Panc1 (cell line): ENCODE measurements around the gene ADO. TPM values are rescaled to one million over a fixed set of nuclear protein-coding genes. Genes with fewer than 3 reads are reported as not detected.

Experiments
- ATAC-seq: fragments of 200-7000 bp; cut with Tn5 transposase; 2 replicates; pipeline ENCODE4 v1.9.1; 2020; ENCODE audit warnings: mild to moderate bottlenecking, moderate library complexity
- BruUV-seq: library from RNA; stranded (reverse); fragments of 400-500 nt; replicated peaks from 2 replicates; lab custom pipeline; 2021; lab: Mats Ljungman, UMichigan
- CTCF ChIA-PET: fragments of 300-600 bp; sonication (Branson Sonifier 250); formaldehyde crosslinking; loops from one replicate; lab custom pipeline; 2022; ENCODE audit warnings: antibody characterized with exemption; lab: Charles Lee
- POLR2A ChIA-PET: fragments of 300-600 bp; sonication (Branson Sonifier 250); formaldehyde crosslinking; loops from one replicate; lab custom pipeline; 2022; ENCODE audit warnings: antibody characterized with exemption; lab: Charles Lee
- DNase-seq: peaks from one replicate; pipeline ENCODE4 v3.0.0-alpha.2; 2010; ENCODE audit warnings: low read depth, low spot score
- H3K27ac ChIP-seq: 2 replicates; pipeline ENCODE4 v1.5.1; 2011; ENCODE audit warnings: mild to moderate bottlenecking, low read length, inconsistent platforms
- H3K27me3 ChIP-seq: fragments of 200-500 bp; sonication (Bioruptor generic); 2 replicates; pipeline ENCODE4 v1.6.0; 2014; ENCODE audit warnings: low read length, inconsistent platforms; ENCODE audit not compliant: control insufficient read depth, insufficient read depth
- H3K36me3 ChIP-seq: fragments of 200-500 bp; sonication (Bioruptor generic); 2 replicates; pipeline ENCODE4 v1.5.1; 2014; ENCODE audit warnings: inconsistent platforms, mild to moderate bottlenecking, low read length, moderate library complexity; ENCODE audit not compliant: control insufficient read depth, insufficient read depth
- H3K4me1 ChIP-seq: 2 replicates; pipeline ENCODE4 v1.5.1; 2011; ENCODE audit warnings: inconsistent platforms, mild to moderate bottlenecking, low read length, moderate library complexity; ENCODE audit not compliant: control insufficient read depth, insufficient read depth
- H3K4me3 ChIP-seq, 2 experiments: 2 replicates each; pipeline ENCODE4 v1.5.1; 2011 to 2012; ENCODE audit warnings: low read depth in 2 of 2, low read length in 2 of 2, mild to moderate bottlenecking in 2 of 2, inconsistent platforms in 1 of 2, moderate library complexity in 1 of 2
- H3K9me3 ChIP-seq: fragments of 200-500 bp; sonication (Bioruptor generic); 2 replicates; pipeline ENCODE4 v1.5.1; 2014; ENCODE audit warnings: low read depth, mild to moderate bottlenecking, inconsistent platforms, low read length, moderate library complexity; ENCODE audit not compliant: control insufficient read depth, insufficient read depth
- CTCF ChIP-seq: fragments of 450-650 bp; IDR thresholded peaks from 2 replicates; pipeline ENCODE4 v1.5.1; 2017; ENCODE audit warnings: mild to moderate bottlenecking
- POLR2AphosphoS5 ChIP-seq: IDR thresholded peaks from 2 replicates; pipeline ENCODE4 v1.6.1; 2012; ENCODE audit warnings: mild to moderate bottlenecking, low read depth, low read length, moderate library complexity
- SIN3A ChIP-seq: IDR thresholded peaks from 2 replicates; pipeline ENCODE4 v1.6.1; 2012; ENCODE audit warnings: low read depth, mild to moderate bottlenecking, low read length, moderate library complexity, borderline replicate concordance; ENCODE audit not compliant: insufficient read depth
- TCF7L2 ChIP-seq: IDR thresholded peaks from 2 replicates; pipeline ENCODE4 v1.6.1; 2011; ENCODE audit warnings: mild to moderate bottlenecking, low read depth, low read length, inconsistent platforms
- in situ Hi-C: cut with HindIII; loops from 2 replicates; pipeline ENCODE4 v1.10.0; 2016; ENCODE audit warnings: low sequenced_read_pairs, low pct_unique_long_range_greater_than_20kb
- intact Hi-C: fragments of 100-400 bp; cut with micrococcal nuclease; formaldehyde crosslinking; loops from one replicate; pipeline ENCODE4 v1.10.0; 2022; ENCODE audit not compliant: unreplicated experiment
- total RNA-seq: library from RNA; stranded (reverse); gene quantifications from one replicate; pipeline ENCODE4 v1.2.1, GENCODE V29; 2021; ENCODE audit not compliant: unreplicated experiment
- TF ChIP-seq, protein P1 (sequence below), 2 experiments: IDR thresholded peaks; 2 replicates each; pipeline ENCODE4 v1.6.1; 2011 to 2012; ENCODE audit warnings: low read depth in 2 of 2, control low read depth in 1 of 2, low read length in 1 of 2, mild to moderate bottlenecking in 1 of 2, moderate library complexity in 1 of 2; ENCODE audit not compliant: insufficient read depth in 1 of 2

ADO gene
- total RNA-seq, 1 experiment from 2014 or later = 24.9 TPM

- H3K4me3 ChIP-seq = peak within 1 kb of the TSS; percentile 68 to 87
- peaks cover 37% of the 10 kb centered on the region for H3K27me3 ChIP-seq
- in situ Hi-C loops (no loop called here), intact Hi-C loops (loop anchor here (5.0 to 10.0 kb wide), 3 partner anchors 266 to 552 kb away; partner anchors contain the start of gene RTKN2)
- DNase-seq (peak; percentile 67), ATAC-seq (peak; percentile 90)
- no peaks in the 10 kb centered on the region for H3K9me3 ChIP-seq
- no TSS peak for BruUV-seq
- no peaks in the 10 kb centered on the region for H3K36me3 ChIP-seq
- H3K4me1 ChIP-seq = peaks cover 11% of the 10 kb centered on the region
- CTCF ChIA-PET = no interaction called here
- POLR2A ChIA-PET = interaction anchor here (0.6 to 0.7 kb wide), 2 partner anchors 178 to 198 kb away, joined by 3 read pairs; no protein-coding TSS in a partner anchor
- H3K27ac ChIP-seq = no peak within 1 kb of the TSS
- TF ChIP-seq CTCF (no peak), POLR2AphosphoS5 (no peak), SIN3A (0 out of 2 replicates have a peak, but pooled peaks have one; percentile 31)
Observed at GRCh38 chr10:62816331-62817120, 12.0 kb downstream of the ADO start, which contains the start of gene EGR2. EGR2 (minus strand) TSS chr10:62816366; CDS start chr10:62816029, 337 bp downstream.

DNA sequence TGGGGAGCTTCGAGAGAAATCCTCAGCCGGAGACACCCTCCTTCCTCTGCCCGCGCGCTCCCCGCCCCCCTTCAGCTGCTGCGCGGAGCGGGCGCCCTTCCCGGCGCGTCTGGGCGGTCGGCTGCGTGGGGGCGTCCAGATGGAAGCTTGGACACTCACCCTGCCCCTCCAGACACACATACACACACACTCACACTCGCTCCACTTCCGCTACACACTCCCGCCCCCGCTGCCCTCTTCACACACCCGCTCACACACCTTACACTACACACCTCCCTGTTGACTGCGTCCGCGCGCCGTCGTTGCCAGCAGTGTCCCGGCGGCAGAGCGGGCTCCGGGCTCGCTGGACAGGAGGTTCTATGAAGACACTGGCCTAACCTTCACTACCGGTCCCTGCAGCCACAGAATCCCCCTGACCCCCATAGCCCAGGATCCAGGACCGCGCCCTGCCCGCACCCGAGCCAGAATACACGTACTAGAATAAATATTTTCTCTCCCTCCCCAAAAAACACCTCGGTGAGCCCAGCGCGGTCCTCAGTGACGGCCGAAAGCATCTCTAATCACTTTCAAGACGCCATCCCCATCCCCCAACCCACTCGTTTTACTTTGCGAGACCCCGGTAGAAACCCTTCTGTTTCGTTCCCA is 12.7 kb downstream of the ADO start:
- Histone ChIP-seq H3K36me3 (no peaks in the 10 kb centered on the region), H3K4me3 (peak overlapping the region; percentile 68 to 87), H3K9me3 (no peaks in the 10 kb centered on the region), H3K27ac (no peak overlapping the region), H3K27me3 (peaks cover 41% of the 10 kb centered on the region), H3K4me1 (peaks cover 11% of the 10 kb centered on the region)
- intact Hi-C loops = loop anchor here (5.0 to 10.0 kb wide), 3 partner anchors 265 to 552 kb away; partner anchors contain the start of gene RTKN2
- no peak for DNase-seq
- POLR2A ChIA-PET = interaction anchor here (0.6 kb wide), 1 partner anchor 321 kb away, joined by 3 read pairs; no protein-coding TSS in a partner anchor
- TF ChIP-seq SIN3A (0 out of 2 replicates have a peak, but pooled peaks have one; percentile 36), TCF7L2 (no peak)
- ATAC-seq = peak; percentile 28
- in situ Hi-C loops = no loop called here
- BruUV-seq = no TSS peak
- CTCF ChIA-PET = interaction anchor here (0.6 to 1.5 kb wide), 8 partner anchors 37 to 903 kb away, joined by 3 to 15 read pairs (median 4); no protein-coding TSS in a partner anchor

DNA sequence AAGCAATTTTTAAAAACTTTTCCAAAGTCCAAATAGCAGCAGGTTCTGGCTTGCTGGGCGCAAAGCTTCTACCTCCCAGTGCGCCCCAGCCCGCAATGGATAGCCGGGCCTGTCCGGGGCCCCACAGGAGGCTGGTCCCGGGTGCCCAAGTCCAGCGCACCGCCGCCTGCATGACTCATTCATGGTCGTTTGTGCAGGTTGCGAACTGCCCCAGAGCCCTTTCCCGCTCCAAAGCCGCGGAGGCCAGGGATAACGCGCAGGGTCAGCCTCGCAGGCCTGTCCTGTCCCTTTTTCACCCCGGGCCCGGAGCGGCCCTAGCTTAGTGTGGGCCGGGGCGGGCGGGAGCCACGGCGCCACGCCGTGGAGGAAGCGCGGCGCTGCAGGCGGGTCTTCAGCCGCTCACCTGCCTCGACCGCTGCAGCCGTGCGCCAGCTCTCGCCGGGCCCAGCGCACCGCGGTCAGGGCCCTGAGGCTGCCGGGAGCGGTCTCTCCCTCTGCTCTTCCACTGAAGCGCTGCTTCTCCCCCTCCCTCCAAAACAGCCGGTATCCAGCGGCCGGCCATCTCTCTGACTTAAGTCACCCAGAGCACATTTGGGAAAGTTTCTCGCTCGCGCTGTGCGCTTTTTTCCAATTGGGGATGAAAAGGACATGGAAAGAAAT is 13.4 kb downstream of the ADO start:
- POLR2A ChIA-PET = interaction anchor here (0.6 kb wide), 1 partner anchor 321 kb away, joined by 3 read pairs; no protein-coding TSS in a partner anchor
- ATAC-seq = peak; percentile 78
- H3K27ac ChIP-seq = no peak overlapping the region
- CTCF ChIA-PET = interaction anchor here (0.6 to 1.5 kb wide), 9 partner anchors 36 to 902 kb away, joined by 3 to 15 read pairs (median 5); no protein-coding TSS in a partner anchor
- no peaks in the 10 kb centered on the region for H3K9me3 ChIP-seq
- DNase-seq = no peak
- H3K4me1 ChIP-seq = peaks cover 11% of the 10 kb centered on the region
- H3K27me3 ChIP-seq = peaks cover 43% of the 10 kb centered on the region
- peak; percentile 94 for TF ChIP-seq CTCF
- TF ChIP-seq POLR2AphosphoS5 = no peak
- TF ChIP-seq TCF7L2 = no peak
- no peak for TF ChIP-seq SIN3A
- TF ChIP-seq, protein P1, sequence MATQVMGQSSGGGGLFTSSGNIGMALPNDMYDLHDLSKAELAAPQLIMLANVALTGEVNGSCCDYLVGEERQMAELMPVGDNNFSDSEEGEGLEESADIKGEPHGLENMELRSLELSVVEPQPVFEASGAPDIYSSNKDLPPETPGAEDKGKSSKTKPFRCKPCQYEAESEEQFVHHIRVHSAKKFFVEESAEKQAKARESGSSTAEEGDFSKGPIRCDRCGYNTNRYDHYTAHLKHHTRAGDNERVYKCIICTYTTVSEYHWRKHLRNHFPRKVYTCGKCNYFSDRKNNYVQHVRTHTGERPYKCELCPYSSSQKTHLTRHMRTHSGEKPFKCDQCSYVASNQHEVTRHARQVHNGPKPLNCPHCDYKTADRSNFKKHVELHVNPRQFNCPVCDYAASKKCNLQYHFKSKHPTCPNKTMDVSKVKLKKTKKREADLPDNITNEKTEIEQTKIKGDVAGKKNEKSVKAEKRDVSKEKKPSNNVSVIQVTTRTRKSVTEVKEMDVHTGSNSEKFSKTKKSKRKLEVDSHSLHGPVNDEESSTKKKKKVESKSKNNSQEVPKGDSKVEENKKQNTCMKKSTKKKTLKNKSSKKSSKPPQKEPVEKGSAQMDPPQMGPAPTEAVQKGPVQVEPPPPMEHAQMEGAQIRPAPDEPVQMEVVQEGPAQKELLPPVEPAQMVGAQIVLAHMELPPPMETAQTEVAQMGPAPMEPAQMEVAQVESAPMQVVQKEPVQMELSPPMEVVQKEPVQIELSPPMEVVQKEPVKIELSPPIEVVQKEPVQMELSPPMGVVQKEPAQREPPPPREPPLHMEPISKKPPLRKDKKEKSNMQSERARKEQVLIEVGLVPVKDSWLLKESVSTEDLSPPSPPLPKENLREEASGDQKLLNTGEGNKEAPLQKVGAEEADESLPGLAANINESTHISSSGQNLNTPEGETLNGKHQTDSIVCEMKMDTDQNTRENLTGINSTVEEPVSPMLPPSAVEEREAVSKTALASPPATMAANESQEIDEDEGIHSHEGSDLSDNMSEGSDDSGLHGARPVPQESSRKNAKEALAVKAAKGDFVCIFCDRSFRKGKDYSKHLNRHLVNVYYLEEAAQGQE (IDR thresholded peaks at IDR 0.05; ENCODE audit: insufficient read depth in 1 of 2, low read depth in 2 of 2, low read length in 1 of 2) = peak in 1 of 2 experiments; percentile 48; a peak in 1 of 4 replicates
- in situ Hi-C loops (no loop called here), intact Hi-C loops (loop anchor here (2.0 to 10.0 kb wide), 4 partner anchors 223 to 553 kb away; partner anchors contain the start of gene RTKN2)
- no TSS peak for BruUV-seq
- peak overlapping the region; percentile 68 to 87 for H3K4me3 ChIP-seq
- H3K36me3 ChIP-seq = no peaks in the 10 kb centered on the region
